Activated T-helper 9 cell treated with anti-CD3 and anti-CD28 coated beads, Interleukin-2, amount 50 U/mL, for 16 hours (primary cell): ENCODE results near the gene NRROS.

ENCODE experiments used
- DNase-seq: peaks from one replicate; pipeline ENCODE4 v3.0.0-alpha.2; 2020; ENCODE audit warnings: low read depth

Gene NRROS

GRCh38 chr3:196650740-196651311 lies 11.3 kb downstream of the NRROS start:
- no peak for DNase-seq

- DNase-seq = no peak
These were observed 12.3 kb downstream of the NRROS start for GRCh38 chr3:196651819-196652218.

GRCh38 chr3:196652961-196653795 lies 13.7 kb downstream of the NRROS start:
- DNase-seq = no peak

- no peak for DNase-seq
These were observed 14.7 kb downstream of the NRROS start for GRCh38 chr3:196654006-196654734.

GRCh38 chr3:196654735-196655090 lies 15.2 kb downstream of the NRROS start:
- DNase-seq = no peak

GRCh38 chr3:196655496-196655895 lies 16.0 kb downstream of the NRROS start:
- DNase-seq = no peak

GRCh38 chr3:196656213-196656612 lies 16.7 kb downstream of the NRROS start:
- no peak for DNase-seq

GRCh38 chr3:196659901-196660351 lies 20.4 kb downstream of the NRROS start:
- no peak for DNase-seq

GRCh38 chr3:196660381-196661166 lies 21.1 kb downstream of the NRROS start:
- no peak for DNase-seq

- no peak for DNase-seq
These were observed 21.9 kb downstream of the NRROS start for GRCh38 chr3:196661400-196661799.

GRCh38 chr3:196662033-196662432 lies 22.5 kb downstream of the NRROS start:
- no peak for DNase-seq

GRCh38 chr3:196662711-196663571 lies 23.4 kb downstream of the NRROS start:
- no peak for DNase-seq

GRCh38 chr3:196666001-196666867 lies 26.7 kb downstream of the NRROS start:
- no peak for DNase-seq

GRCh38 chr3:196667056-196667825 lies 27.7 kb downstream of the NRROS start:
- DNase-seq = no peak

- no peak for DNase-seq
These were observed 30.8 kb downstream of the NRROS start for GRCh38 chr3:196670339-196670738.

GRCh38 chr3:196673632-196674031 lies 34.1 kb downstream of the NRROS start:
- DNase-seq = no peak

GRCh38 chr3:196677353-196677752 lies 37.9 kb downstream of the NRROS start:
- DNase-seq = no peak

- no peak for DNase-seq
These were observed 38.4 kb downstream of the NRROS start for GRCh38 chr3:196677931-196678330.
